Pons (tissue), 1 donor: ENCODE results near the gene ARHGAP42.

Source experiments
- DNase-seq: peaks from one replicate; pipeline ENCODE4 v3.0.0-alpha.2; 2016; ENCODE audit warnings: low spot score

The ARHGAP42 gene

GRCh38 chr11:100918551-100919500, 231.7 kb downstream of the ARHGAP42 start:
- peak; percentile 18 for DNase-seq

GRCh38 chr11:100920593-100920992, 233.5 kb downstream of the ARHGAP42 start:
- no peak for DNase-seq

GRCh38 chr11:100922121-100922520, 235.0 kb downstream of the ARHGAP42 start:
- no peak for DNase-seq

GRCh38 chr11:100923555-100923954, 236.5 kb downstream of the ARHGAP42 start:
- DNase-seq, result peak; percentile 6

DNA sequence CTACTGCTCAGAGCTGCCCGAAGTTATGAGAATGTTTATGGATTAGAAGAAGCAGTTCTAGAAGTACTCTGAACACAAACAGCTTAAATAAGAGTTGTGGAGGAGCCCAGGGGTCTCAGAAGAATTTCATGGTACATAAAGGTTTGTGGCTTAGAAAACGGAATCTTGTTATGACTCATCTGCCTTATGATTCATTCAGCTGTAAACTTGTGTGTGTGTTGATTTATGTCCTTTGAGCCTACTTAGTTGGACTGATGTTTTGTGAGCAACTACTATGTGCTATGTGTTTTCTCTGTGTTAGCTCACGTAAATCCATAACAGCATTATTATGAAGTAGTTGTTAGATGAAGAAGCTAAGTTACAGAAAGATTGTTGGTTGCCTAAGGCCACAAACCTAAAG, 238.8 kb downstream of the ARHGAP42 start:
- DNase-seq, result no peak

DNA sequence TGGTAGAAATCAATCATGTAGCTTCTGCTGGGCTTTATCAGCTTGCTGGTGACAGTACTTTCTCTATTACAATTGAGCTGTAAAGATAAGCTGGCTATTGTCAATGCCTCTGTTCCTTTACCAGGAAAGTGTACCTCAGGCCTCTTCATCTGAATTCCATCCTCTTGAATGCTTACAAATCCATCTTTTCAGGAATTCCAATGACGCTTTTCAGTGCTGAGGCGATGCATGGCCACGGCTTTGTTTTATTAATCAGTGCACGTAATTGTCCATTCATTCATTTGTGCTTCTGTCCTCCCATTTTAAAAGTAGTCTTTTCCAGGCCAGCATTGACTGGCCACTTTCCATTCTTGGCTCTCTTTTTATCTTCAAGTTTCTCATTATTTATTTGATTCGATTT, 240.5 kb downstream of the ARHGAP42 start:
- no peak for DNase-seq

DNA sequence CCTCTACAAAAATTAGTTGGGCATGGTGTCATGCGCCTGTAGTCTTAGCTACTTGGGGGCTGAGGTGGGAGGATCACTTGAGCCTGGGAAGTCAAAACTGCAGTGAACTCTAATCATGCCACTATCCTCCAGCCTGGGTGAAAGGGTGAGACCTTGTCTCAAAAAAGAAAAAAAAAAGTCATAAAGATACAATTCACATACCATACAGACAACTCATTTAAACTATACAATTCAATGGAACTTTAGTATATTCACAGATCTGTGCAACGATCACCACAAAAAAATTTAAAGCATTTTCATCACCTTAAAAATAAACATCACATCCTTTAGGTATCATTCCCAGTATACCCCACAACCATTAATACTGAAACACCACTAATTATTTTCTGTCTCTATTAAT, 241.3 kb downstream of the ARHGAP42 start:
- no peak for DNase-seq

DNA sequence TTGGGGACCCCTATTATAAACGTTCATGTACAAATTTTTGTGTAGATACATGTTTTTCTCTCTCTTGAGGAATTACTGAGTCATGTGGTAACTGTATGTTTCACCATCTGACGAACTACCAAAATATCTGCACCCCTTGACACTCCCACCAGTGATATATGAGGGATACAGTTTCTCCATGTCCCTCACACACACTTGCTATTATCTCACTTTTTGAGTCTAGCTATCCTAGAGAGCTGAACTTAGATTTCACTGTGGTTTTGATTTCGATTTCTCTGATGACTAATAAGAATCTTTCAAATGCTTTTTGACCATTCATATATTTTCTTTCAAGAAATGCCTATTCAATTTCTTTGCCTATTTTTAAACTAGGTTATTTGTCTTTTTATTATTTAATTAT, 242.3 kb downstream of the ARHGAP42 start:
- DNase-seq, result no peak

DNA sequence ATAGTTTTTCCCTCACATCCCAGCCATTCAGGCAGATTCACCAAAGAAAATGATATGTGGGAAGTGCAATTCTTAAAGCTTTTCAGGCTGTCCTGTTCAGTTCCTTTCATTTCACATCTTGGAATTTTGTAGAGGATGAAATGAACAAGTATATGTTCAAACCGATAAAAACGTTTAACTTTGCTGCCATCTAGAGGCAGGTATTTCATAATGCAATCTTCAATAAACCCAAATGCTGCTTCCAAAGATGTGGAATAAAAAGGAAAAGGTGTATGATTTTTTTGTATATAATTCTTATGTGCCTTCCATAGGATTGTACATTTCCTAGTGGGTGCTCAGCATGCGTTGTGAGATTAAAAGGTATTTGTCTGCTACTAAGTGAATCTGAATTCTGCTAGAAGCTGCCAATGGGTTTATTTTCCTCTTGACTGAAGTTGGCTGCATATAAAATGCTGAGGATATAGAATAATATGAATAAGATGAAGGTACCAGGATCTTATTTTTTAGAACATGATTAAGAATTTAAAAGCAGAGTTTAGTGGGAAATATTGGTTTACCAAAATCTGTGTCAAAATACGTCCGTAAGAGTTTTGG, 243.2 kb downstream of the ARHGAP42 start:
- peak; percentile 82 for DNase-seq

DNA sequence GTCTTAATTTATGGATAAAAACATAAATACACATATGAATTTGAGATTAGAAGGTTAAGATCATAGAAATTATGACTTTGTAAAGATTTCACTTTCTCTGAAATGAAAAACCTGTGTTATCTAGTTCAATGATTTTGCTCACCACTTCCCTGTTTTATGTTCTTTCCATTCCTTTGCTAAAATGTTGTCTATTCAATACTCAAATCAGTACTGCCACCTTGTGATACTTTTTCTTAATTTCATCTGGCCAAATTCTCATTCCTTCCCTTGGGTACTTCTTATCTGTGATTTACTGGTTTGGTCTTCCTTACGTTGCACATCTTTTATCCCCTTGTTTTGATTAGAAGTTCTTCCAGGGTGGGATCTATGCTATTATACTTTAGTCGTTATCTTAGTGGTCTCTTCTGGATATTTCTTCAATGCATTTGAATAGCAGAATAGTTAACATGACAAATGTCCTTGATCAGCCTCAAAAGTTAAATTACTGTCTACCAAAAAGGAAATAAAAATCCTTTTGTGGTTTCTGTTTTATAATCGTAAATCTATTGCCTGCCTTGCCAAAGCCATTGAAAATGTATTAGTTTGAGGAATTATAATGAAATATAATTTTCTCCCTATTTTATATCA, 245.5 kb downstream of the ARHGAP42 start:
- peak; percentile 42 for DNase-seq

GRCh38 chr11:100936781-100937180, 249.7 kb downstream of the ARHGAP42 start:
- no peak for DNase-seq

DNA sequence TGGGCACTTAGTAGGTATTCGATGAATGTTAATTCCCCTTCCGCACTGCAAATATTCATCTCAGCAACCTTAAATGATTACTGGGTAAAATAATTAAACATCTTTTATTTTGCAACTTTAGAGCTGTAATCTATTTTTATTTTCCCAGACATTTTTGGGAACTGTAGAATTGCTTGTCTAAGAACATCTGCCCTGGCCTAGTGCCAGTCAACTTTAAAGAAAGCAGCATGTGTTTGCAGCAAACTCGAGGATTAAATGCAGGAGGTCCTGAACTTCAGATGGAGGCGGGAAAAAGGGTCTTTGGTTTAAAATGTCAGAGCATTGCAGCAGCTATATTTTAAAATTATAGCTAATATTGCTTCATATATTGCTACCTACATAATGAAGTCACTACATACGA, 252.5 kb downstream of the ARHGAP42 start:
- DNase-seq, result no peak

DNA sequence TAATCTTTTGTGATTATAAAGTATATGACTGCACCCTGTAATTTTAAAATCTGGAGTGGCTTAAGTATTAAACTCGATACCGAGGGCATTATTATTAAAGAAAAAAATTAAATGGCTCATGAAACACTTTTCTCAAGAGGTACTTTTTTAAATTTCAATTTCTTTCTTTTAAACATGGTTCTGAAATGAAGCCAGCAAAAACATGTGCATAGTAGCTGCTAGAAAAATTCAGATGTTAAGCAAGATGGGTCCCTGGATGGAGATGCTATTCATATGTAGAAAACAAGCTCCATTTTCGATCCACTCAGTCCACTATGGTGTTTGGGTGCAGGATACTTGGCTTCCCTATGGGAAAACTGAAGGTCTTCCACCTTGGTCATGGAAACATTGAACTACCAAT, 253.0 kb downstream of the ARHGAP42 start:
- no peak for DNase-seq

- no peak for DNase-seq
Measured at GRCh38 chr11:100941033-100941432, 253.9 kb downstream of the ARHGAP42 start.

DNA sequence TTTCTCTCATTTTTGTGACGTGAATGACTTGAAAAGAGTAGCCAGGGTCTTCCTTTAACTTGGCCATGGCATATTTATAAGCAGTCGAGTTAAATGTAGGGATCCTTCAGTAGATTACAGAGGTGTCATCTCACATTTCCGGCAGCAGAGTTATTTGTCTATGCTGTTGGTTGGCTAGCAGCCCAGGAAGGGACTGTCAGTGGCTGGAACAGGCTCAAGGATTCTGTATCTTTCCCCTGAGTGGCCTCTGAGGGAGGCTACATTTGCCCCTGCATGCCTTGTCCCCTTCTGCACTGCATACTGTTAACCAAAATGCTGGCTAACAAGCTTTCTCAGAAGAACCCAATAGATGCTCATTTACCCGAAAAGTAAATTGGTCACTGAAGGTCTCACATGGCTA, 254.9 kb downstream of the ARHGAP42 start:
- no peak for DNase-seq

- no peak for DNase-seq
Measured at GRCh38 chr11:100948936-100949335, 261.8 kb downstream of the ARHGAP42 start.

DNA sequence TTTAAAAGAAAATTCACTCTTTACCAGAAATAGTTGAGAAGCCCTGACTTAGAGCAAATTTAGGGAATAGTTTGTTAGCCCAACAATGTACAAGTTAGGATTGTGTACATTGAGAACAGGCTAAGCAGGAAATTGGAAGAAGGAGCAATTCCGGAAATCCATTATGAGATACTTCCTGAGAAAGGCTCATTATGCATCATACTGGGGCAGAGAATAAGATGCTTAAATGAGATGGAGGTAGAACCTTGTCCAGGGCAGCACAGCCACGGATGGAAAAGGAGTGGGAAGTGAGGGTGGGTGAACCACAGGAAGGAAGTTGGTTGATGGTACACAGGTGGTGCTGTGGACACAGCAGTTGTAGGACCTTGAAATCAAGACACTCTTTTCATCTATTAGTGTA, 262.4 kb downstream of the ARHGAP42 start:
- no peak for DNase-seq

DNA sequence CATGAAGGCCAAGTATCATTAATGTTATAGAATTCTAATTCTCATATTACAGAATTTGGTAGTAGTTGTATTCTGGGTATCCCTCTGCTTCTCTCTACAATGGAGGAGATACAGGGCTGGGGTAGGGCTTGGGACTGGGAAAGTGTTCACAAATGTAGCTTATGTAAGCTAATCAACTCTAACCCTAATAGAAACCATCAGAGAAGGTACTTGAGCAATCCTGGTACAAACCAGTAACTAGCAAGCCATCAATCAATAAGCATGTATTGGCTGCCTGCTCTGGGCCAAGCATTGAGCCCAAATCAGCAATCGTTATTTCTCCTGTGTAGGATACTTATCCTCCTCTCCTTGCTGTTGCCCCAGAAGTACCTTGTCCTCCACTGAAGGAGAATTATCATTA, 268.2 kb downstream of the ARHGAP42 start:
- no peak for DNase-seq

GRCh38 chr11:100956351-100956750, 269.3 kb downstream of the ARHGAP42 start:
- no peak for DNase-seq

DNA sequence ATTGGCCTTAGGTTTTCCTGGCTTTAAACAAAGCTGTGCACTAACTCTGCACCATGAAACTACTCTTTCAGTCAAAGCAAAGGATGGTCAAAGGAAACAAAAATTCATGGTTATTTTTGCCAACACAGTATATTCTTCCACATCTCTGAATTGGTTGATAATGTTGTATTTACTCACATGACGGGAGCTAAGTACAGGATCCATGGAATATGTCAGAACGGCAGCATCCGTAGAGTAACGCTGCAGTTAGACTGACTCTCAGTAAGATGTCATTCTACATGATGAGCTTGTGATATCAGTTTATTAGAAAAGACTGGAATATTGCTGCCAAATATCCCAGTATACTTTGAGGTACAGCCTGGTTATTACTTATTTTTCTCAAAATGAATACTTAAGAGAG, 270.4 kb downstream of the ARHGAP42 start:
- no peak for DNase-seq

- no peak for DNase-seq
Measured at GRCh38 chr11:100961633-100962032, 274.5 kb downstream of the ARHGAP42 start.

DNA sequence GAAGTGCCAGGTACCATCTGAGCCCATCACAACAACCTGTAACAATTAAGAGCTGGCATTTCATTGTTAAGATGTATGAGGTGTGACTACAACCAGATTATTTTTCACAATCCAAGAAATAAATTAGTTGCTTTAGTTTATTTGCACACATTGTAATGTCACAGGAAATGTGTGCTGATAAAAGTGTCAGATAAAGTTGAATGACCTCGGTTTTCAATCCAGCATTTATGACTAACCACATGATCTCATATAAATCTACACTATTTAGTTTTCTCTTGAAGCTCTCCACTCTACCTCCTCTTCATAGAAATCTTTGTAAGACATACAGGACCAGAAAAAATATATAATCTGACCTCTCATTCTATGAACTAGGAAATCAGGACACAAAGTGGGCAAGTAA, 276.3 kb downstream of the ARHGAP42 start:
- no peak for DNase-seq

DNA sequence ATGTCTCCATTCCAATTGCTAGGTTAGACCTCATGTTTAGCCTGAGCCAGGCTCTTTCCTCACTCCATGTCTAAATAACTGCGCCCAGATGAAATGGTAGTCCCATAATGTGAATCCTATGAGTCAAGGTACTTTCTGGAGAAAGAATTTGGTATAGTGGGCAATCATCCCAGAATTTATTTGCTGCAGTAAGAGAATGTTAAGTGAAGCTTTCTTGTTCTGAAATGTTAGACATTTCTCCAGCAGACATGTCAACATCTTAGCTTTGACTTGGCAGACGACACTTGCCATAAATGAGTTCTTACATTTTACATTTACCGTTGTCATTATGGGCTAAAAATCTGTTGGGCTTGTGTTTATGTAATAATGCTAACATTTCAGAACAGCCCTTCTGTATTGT, 277.3 kb downstream of the ARHGAP42 start:
- DNase-seq, result no peak
